WTC11 (cell line): Measurements from ENCODE around the gene ACY1. TPM values are rescaled to one million over a fixed set of nuclear protein-coding genes. Genes with fewer than 3 reads are reported as not detected.

ENCODE experiments used
- ATAC-seq: fragments of 200-7000 bp; cut with Tn5 transposase; 2 replicates; pipeline ENCODE4 v1.10.0; 2021; ENCODE audit warnings: mild to moderate bottlenecking, moderate library complexity
- CTCF ChIA-PET: fragments of 300-600 bp; sonication (Branson Sonifier 250); formaldehyde crosslinking; loops from one replicate; lab custom pipeline; 2021; ENCODE audit warnings: antibody characterized with exemption; lab: Charles Lee
- POLR2A ChIA-PET: fragments of 350-600 bp; sonication (Branson Sonifier 250); formaldehyde crosslinking; loops from one replicate; lab custom pipeline; 2021; ENCODE audit warnings: antibody characterized with exemption; lab: Charles Lee
- DNase-seq: peaks from one replicate; pipeline ENCODE4 v3.0.0; 2021; ENCODE audit warnings: low spot score
- H3K27ac Mint-ChIP-seq: 2 replicates; pipeline ENCODE4 v1.8.0; 2021; ENCODE audit warnings: mixed read lengths
- H3K27me3 Mint-ChIP-seq: 2 replicates; pipeline ENCODE4 v1.8.0; 2021; ENCODE audit warnings: low read depth, mild to moderate bottlenecking, moderate library complexity, mixed read lengths
- H3K36me3 Mint-ChIP-seq: 2 replicates; pipeline ENCODE4 v1.8.0; 2021; ENCODE audit warnings: mixed read lengths
- H3K4me1 Mint-ChIP-seq: 2 replicates; pipeline ENCODE4 v1.8.0; 2022; ENCODE audit warnings: mixed read lengths
- H3K4me3 Mint-ChIP-seq: 2 replicates; pipeline ENCODE4 v1.8.0; 2021; ENCODE audit warnings: mild to moderate bottlenecking, moderate library complexity, mixed read lengths
- H3K9me3 Mint-ChIP-seq: 2 replicates; pipeline ENCODE4 v1.8.0; 2021; ENCODE audit warnings: mixed read lengths
- ATF1 ChIP-seq: sonication (generic); formaldehyde crosslinking; IDR thresholded peaks from 2 replicates; pipeline ENCODE4 v1.8.1; 2023; ENCODE audit warnings: mild to moderate bottlenecking, moderate library complexity, missing genetic modification reagents
- ATF3 ChIP-seq: sonication (generic); formaldehyde crosslinking; conservative IDR thresholded peaks from 2 replicates; pipeline ENCODE4 v1.8.1; 2022; ENCODE audit warnings: mild to moderate bottlenecking, missing genetic modification reagents
- CREM ChIP-seq: sonication (generic); formaldehyde crosslinking; IDR thresholded peaks from 2 replicates; pipeline ENCODE4 v1.8.1; 2022; ENCODE audit warnings: mild to moderate bottlenecking, missing genetic modification reagents, moderate library complexity
- E2F1 ChIP-seq: sonication (generic); formaldehyde crosslinking; IDR thresholded peaks from 2 replicates; pipeline ENCODE4 v1.8.0; 2022; ENCODE audit warnings: mild to moderate bottlenecking, missing genetic modification reagents
- E2F4 ChIP-seq: sonication (generic); formaldehyde crosslinking; IDR thresholded peaks from 2 replicates; pipeline ENCODE4 v1.8.1; 2022; ENCODE audit warnings: low read depth, mild to moderate bottlenecking, moderate library complexity, missing genetic modification reagents, borderline replicate concordance
- EMX1 ChIP-seq: fragments of 250-450 bp; sonication (Bioruptor Pico); IDR thresholded peaks from 2 replicates; pipeline ENCODE4 v1.8.0; 2021; ENCODE audit warnings: mild to moderate bottlenecking
- FOXJ3 ChIP-seq: sonication (generic); formaldehyde crosslinking; IDR thresholded peaks from 2 replicates; pipeline ENCODE4 v1.9.0; 2021; ENCODE audit warnings: missing genetic modification reagents, mild to moderate bottlenecking, borderline replicate concordance
- FOXP1 ChIP-seq: sonication (generic); formaldehyde crosslinking; IDR thresholded peaks from 2 replicates; pipeline ENCODE4 v1.8.0; 2022; ENCODE audit warnings: missing genetic modification reagents, mild to moderate bottlenecking, moderate library complexity, borderline replicate concordance
- GRHL2 ChIP-seq: fragments of 250-450 bp; sonication (Bioruptor Pico); IDR thresholded peaks from 2 replicates; pipeline ENCODE4 v1.8.0; 2022; ENCODE audit warnings: mild to moderate bottlenecking, moderate library complexity; ENCODE audit not compliant: insufficient replicate concordance, severe bottlenecking
- HMGA2 ChIP-seq: fragments of 250-450 bp; sonication (Bioruptor Pico); IDR thresholded peaks from 2 replicates; pipeline ENCODE4 v1.4.0; 2021; ENCODE audit warnings: mild to moderate bottlenecking, moderate library complexity
- KAT7 ChIP-seq: sonication (generic); formaldehyde crosslinking; IDR thresholded peaks from 2 replicates; pipeline ENCODE4 v1.8.1; 2023; ENCODE audit warnings: missing genetic modification reagents, mild to moderate bottlenecking, borderline replicate concordance
- NFYB ChIP-seq: sonication (generic); formaldehyde crosslinking; conservative IDR thresholded peaks from 2 replicates; pipeline ENCODE4 v1.8.0; 2022; ENCODE audit warnings: low read depth, missing genetic modification reagents
- NR1H2 ChIP-seq: sonication (generic); formaldehyde crosslinking; IDR thresholded peaks from 2 replicates; pipeline ENCODE4 v1.9.0; 2021; ENCODE audit warnings: mild to moderate bottlenecking, moderate library complexity, missing genetic modification reagents
- PREB ChIP-seq: sonication (generic); formaldehyde crosslinking; IDR thresholded peaks from 2 replicates; pipeline ENCODE4 v1.8.1; 2022; ENCODE audit warnings: mild to moderate bottlenecking, missing genetic modification reagents, moderate library complexity, borderline replicate concordance
- PRRX2 ChIP-seq: fragments of 250-450 bp; sonication (Bioruptor Pico); IDR thresholded peaks from 2 replicates; pipeline ENCODE4 v1.8.0; 2021; ENCODE audit warnings: mild to moderate bottlenecking
- RELA ChIP-seq: sonication (generic); formaldehyde crosslinking; IDR thresholded peaks from 2 replicates; pipeline ENCODE4 v1.8.1; 2022; ENCODE audit warnings: missing genetic modification reagents, mild to moderate bottlenecking, borderline replicate concordance
- RORB ChIP-seq: fragments of 250-450 bp; sonication (Bioruptor Pico); IDR thresholded peaks from 2 replicates; pipeline ENCODE4 v1.9.0; 2021; ENCODE audit warnings: mild to moderate bottlenecking
- SMAD4 ChIP-seq: sonication (generic); formaldehyde crosslinking; IDR thresholded peaks from 2 replicates; pipeline ENCODE4 v1.8.0; 2022; ENCODE audit warnings: mild to moderate bottlenecking, missing genetic modification reagents
- STAT6 ChIP-seq: sonication (generic); formaldehyde crosslinking; conservative IDR thresholded peaks from 2 replicates; pipeline ENCODE4 v1.8.1; 2023; ENCODE audit warnings: mild to moderate bottlenecking, low read depth, missing genetic modification reagents, moderate library complexity
- TEAD4 ChIP-seq: sonication (generic); formaldehyde crosslinking; IDR thresholded peaks from 2 replicates; pipeline ENCODE4 v1.8.0; 2022; ENCODE audit warnings: mild to moderate bottlenecking, missing genetic modification reagents
- ZNF138 ChIP-seq: sonication (generic); formaldehyde crosslinking; conservative IDR thresholded peaks from 2 replicates; pipeline ENCODE4 v1.8.1; 2022; ENCODE audit warnings: mild to moderate bottlenecking, moderate library complexity, missing genetic modification reagents
- ZNF317 ChIP-seq: sonication (generic); formaldehyde crosslinking; IDR thresholded peaks from 2 replicates; pipeline ENCODE4 v1.8.1; 2023; ENCODE audit warnings: low read depth, mild to moderate bottlenecking, moderate library complexity, missing genetic modification reagents, borderline replicate concordance
- ZNF416 ChIP-seq: fragments of 250-450 bp; sonication (Bioruptor Pico); IDR thresholded peaks from 2 replicates; pipeline ENCODE4 v1.9.0; 2021; ENCODE audit warnings: mild to moderate bottlenecking, inconsistent platforms
- ZNF423 ChIP-seq: fragments of 250-450 bp; sonication (Bioruptor Pico); IDR thresholded peaks from 2 replicates; pipeline ENCODE4 v2.1.2; 2022; ENCODE audit warnings: mild to moderate bottlenecking, moderate library complexity
- total RNA-seq: library from RNA; stranded (reverse); gene quantifications from 3 replicates; pipeline ENCODE4 v1.2.3, GENCODE V29; 2021

The ACY1 gene
- total RNA-seq, 1 experiment from 2014 or later: 53.8 TPM

GRCh38 chr3:51995346-51996163, 12.2 kb downstream of the ACY1 start, which contains the start of gene RPL29 (continued):
- TF ChIP-seq KAT7 (CRISPR knock-in tag): peak; percentile 85; the same call in 1 of the 2 replicates
- peak; percentile 93 for TF ChIP-seq FOXP1
- no peak for TF ChIP-seq HMGA2 (CRISPR knock-in tag)
- no peak for TF ChIP-seq RORB (CRISPR knock-in tag)
- no peak for TF ChIP-seq CREM (CRISPR knock-in tag)

GRCh38 chr3:51997172-51997571, 13.8 kb downstream of the ACY1 start:
- Mint-ChIP-seq H3K27ac (no peak overlapping the region; the same call in 1 of the 2 replicates), H3K9me3 (0 out of 2 replicates have a peak, but pooled peaks cover 2% of the 10 kb centered on the region), H3K4me3 (no peak overlapping the region), H3K36me3 (peaks cover 36% of the 10 kb centered on the region), H3K4me1 (peaks cover 35% of the 10 kb centered on the region), H3K27me3 (no peaks in the 10 kb centered on the region)
- ATAC-seq (no peak), DNase-seq (no peak)
- CTCF ChIA-PET: interaction anchor here (0.7 to 1.9 kb wide), 2 partner anchors 14 to 60 kb away, joined by 4 to 5 read pairs; partner anchors contain the start of gene ACY1
- POLR2A ChIA-PET: no interaction called here
- TF ChIP-seq PRRX2 (CRISPR knock-in tag) (no peak), EMX1 (CRISPR knock-in tag) (no peak), ZNF423 (CRISPR knock-in tag) (no peak), FOXJ3 (CRISPR knock-in tag) (no peak), ATF1 (CRISPR knock-in tag) (no peak), NR1H2 (CRISPR knock-in tag) (no peak), E2F1 (no peak), E2F4 (CRISPR knock-in tag) (no peak), NFYB (no peak), GRHL2 (no peak), PREB (CRISPR knock-in tag) (no peak), RELA (CRISPR knock-in tag) (no peak), ZNF138 (CRISPR knock-in tag) (no peak), ZNF416 (CRISPR knock-in tag) (no peak), STAT6 (CRISPR knock-in tag) (no peak), RORB (CRISPR knock-in tag) (no peak), SMAD4 (CRISPR knock-in tag) (no peak), TEAD4 (no peak), ZNF317 (no peak), ATF3 (CRISPR knock-in tag) (no peak)
- TF ChIP-seq, all 79 proteins: peak for 0
